Hematopoietic multipotent progenitor cell treated with erythropoietin and hydrocortisone succinate and interleukin-3 and kit ligand, for 17 days (in vitro differentiated cells): ENCODE data around the gene ENTPD6.
"Not testable (repeated sequence)": the region's sequence is repeated elsewhere in the genome, so short reads cannot be mapped to it uniquely, and the experiment has no call there.

ENCODE experiments used
- DNase-seq: peaks from one replicate; pipeline ENCODE4 v3.0.0-alpha.2; 2015; ENCODE audit warnings: low spot score

Gene ENTPD6

GRCh38 chr20:25195014-25195961 is at the start of gene ENTPD6:
Gene ENTPD6, plus strand, starts transcription at chr20:25195712. Its CDS starts 10,825 bp downstream, at chr20:25206537.
- DNase-seq = peak; percentile 75

GRCh38 chr20:25146976-25147375 is 48.5 kb upstream of the ENTPD6 start:
- DNase-seq = no peak

GRCh38 chr20:25147716-25148115 is 47.8 kb upstream of the ENTPD6 start:
- no peak for DNase-seq

- no peak for DNase-seq
Observed at GRCh38 chr20:25148181-25148981, 47.1 kb upstream of the ENTPD6 start.

- DNase-seq = no peak
Observed at GRCh38 chr20:25148982-25149846, 46.3 kb upstream of the ENTPD6 start.

GRCh38 chr20:25150016-25150415 is 45.5 kb upstream of the ENTPD6 start:
- no peak for DNase-seq

GRCh38 chr20:25158043-25158442 is 37.5 kb upstream of the ENTPD6 start:
- DNase-seq = no peak

- DNase-seq = no peak
Observed at GRCh38 chr20:25160467-25160866, 35.0 kb upstream of the ENTPD6 start.

- no peak for DNase-seq
Observed at GRCh38 chr20:25160897-25161296, 34.6 kb upstream of the ENTPD6 start.

GRCh38 chr20:25165128-25165527 is 30.4 kb upstream of the ENTPD6 start:
- no peak for DNase-seq

GRCh38 chr20:25166105-25166782 is 29.3 kb upstream of the ENTPD6 start:
- not testable (repeated sequence) for DNase-seq

GRCh38 chr20:25173321-25173720 is 22.2 kb upstream of the ENTPD6 start:
- no peak for DNase-seq

GRCh38 chr20:25173886-25174308 is 21.6 kb upstream of the ENTPD6 start:
- DNase-seq = no peak

GRCh38 chr20:25176184-25176583 is 19.3 kb upstream of the ENTPD6 start:
- no peak for DNase-seq

GRCh38 chr20:25177890-25178321 is 17.6 kb upstream of the ENTPD6 start:
- no peak for DNase-seq

- peak; percentile 28 for DNase-seq
Observed at GRCh38 chr20:25178563-25179438, 16.7 kb upstream of the ENTPD6 start.

GRCh38 chr20:25179439-25180089 is 15.9 kb upstream of the ENTPD6 start:
- DNase-seq = no peak

- DNase-seq = not testable (repeated sequence)
Observed at GRCh38 chr20:25184391-25184790, 11.1 kb upstream of the ENTPD6 start.

- no peak for DNase-seq
Observed at GRCh38 chr20:25187220-25187619, 8.3 kb upstream of the ENTPD6 start.

- no peak for DNase-seq
Observed at GRCh38 chr20:25187635-25188034, 7.9 kb upstream of the ENTPD6 start.
